Measurements from ENCODE around the gene TPGS1. TPM values are rescaled to one million over a fixed set of nuclear protein-coding genes. Genes with fewer than 3 reads are reported as not detected.
"Not testable (repeated sequence)": the region's sequence is repeated elsewhere in the genome, so short reads cannot be mapped to it uniquely, and the experiment has no call there.

The TPGS1 gene
- polyA plus RNA-seq, 10 donors = 3.2 to 11.4 (median 6.1) TPM

- peak in 1 of 3 donors; percentile 50 for DNase-seq
Observed at GRCh38 chr19:474126-475078, 32.9 kb upstream of the TPGS1 start.

DNA sequence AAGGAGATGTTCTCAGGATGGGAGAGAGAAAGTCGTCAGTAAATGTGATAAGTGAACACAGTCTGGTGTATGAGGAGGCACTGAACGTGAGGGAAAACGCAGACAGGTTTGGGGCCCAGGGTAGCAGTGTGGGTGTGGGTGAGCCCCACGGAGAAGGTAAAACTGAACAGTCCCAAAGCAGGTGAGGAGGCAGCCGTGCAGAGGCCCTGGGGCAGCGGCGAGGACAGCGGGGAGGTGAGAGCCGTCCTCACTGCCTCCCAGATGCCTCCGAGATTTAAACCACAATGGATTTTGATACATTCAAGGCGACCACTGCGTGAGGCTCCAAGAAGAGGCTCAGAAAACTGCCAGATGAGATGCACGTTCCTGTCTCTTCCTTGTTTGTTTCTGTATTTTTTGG, 31.9 kb upstream of the TPGS1 start:
- no peak for DNase-seq

DNA sequence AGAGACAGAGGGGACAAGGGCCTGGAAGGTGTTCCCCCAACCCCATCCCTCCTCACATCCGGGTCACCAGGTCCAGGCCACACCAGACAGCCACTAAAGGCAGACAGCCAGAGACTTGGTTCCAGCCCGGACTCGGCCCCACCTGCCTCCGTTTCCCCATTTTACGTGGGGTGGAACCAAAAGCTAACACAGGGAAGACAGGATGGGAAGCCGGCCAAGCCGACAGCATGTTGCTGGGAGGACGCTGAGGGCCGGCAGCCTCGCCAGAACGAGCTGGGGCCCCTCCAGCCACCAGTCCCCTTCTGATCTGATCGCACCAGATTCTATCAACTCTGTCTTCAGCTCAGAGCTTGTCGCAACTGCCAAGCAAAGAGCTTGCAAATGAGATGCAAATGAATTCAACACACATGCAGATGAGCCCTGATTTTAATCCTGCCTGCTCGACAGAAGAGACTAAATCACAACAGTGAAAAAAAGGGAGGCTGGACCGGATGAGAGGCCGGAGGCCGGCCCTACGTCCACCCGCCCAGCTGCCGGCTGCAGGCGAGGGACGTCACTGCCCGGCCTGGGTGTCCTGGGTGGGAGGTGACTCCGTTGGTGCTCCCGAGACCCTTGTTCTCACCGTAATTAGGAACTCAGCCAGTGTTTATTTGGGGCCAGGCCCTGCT, 28.9 kb upstream of the TPGS1 start:
- DNase-seq = peak in 1 of 3 donors; percentile 71

DNA sequence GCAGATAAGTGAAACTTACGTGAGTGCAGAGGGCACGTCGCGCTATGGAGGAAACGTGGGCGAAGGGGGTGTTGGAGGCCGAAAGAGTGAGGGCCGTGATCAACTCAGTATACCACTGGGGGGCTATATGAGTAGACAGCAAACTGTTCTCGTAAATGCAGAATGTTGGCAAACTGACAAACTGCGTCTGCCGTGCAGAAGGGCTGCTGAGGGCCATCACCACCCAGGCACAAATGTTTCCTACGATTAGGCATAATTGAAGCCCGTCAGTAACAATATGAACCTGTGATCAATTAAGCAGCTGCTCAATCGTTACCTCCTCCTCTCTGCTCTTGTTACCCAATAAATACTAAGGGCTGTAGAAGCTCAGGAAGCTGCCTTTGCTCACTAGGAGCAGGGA, 28.3 kb upstream of the TPGS1 start:
- DNase-seq = peak in 1 of 3 donors; percentile 53

GRCh38 chr19:480016-480855, 27.1 kb upstream of the TPGS1 start:
- peak; percentile 61 to 87 (median 86) for DNase-seq

DNA sequence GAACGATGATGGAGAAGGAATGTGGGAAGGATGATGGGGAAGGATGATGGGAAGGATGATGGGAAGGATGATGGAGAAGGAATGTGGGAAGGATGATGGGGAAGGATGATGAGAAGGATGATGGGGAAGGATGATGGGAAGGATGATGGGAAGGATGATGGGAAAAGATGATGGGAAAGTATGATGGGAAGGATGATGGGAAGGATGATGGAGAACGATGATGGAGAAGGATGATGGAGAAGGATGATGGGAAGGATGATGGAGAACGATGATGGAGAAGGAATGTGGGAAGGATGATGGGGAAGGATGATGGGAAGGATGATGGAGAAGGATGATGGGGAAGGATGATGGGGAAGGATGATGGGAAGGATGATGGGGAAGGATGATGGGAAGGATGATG, 26.2 kb upstream of the TPGS1 start:
- not testable (repeated sequence) for DNase-seq

DNA sequence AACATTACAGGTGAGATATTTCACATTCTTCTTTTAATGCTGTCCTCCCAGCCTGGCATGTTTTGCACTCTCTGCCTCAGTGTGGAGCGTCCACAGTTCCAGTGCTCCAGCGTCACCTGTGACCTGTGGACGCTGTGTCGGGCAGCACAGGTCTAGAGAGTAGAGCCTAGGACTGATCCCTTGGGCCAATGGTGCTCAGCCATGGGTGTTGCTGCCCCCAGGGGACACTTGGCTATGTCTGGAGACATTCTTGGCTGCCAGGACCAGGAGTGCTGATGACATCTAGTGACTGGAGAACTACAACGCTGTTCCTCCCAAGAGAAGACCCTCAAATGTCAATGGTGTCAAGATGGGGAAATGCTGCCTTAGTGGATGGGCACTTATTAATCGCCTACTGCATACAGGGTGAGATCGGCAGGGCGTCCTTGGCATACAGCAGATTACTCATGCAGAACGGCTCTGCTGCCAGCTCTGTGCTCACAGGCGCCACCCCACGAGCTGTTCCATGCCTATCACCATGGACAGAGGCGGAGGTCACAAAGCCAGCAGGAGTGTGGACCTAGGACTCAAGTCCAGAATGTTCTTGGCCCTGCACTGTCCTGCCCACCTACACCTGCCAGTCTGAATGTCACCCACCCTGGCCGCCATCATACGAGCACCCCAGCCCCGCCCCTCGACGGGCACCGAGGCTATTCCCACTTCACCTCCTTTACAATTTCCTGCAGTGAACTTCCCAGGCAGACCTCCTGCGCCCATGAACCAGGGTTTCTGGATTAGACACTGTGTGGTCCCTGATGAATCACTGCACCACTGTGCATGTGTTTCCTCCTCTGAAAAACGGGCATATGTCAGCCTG, 24.9 kb upstream of the TPGS1 start:
- DNase-seq = peak in 1 of 3 donors; percentile 3

GRCh38 chr19:483332-484072, 23.8 kb upstream of the TPGS1 start:
- DNase-seq = peak in 1 of 3 donors; percentile 0

DNA sequence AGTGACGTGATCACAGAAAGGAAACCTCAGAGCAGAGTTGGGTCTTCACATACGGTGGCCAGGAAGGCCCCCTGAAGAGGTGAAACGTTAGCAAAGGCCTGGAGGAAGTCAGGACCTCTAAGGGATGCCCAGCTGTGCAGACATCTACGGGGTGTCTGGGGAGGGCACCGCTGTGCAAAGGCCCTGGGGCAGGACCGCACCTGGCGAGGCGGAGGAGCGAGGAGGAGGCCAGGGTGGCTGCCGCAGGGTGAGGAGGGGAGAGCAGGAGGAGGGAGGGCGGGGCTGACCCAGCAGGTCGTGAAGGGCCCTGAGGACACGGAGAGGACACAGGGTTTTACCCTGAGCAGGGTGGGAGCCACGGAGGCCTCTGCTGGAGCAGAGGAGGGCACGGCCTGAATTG, 22.8 kb upstream of the TPGS1 start:
- peak in 1 of 3 donors; percentile 4 for DNase-seq

GRCh38 chr19:485077-485476, 22.2 kb upstream of the TPGS1 start:
- DNase-seq = peak in 1 of 3 donors; percentile 10

GRCh38 chr19:485583-486236, 21.6 kb upstream of the TPGS1 start:
- peak in 1 of 3 donors; percentile 64 for DNase-seq

GRCh38 chr19:488505-489417, 18.5 kb upstream of the TPGS1 start:
- peak; percentile 95 to 99 (median 96) for DNase-seq

- DNase-seq = peak in 1 of 3 donors; percentile 77
Observed at GRCh38 chr19:489418-490196, 17.7 kb upstream of the TPGS1 start.

DNA sequence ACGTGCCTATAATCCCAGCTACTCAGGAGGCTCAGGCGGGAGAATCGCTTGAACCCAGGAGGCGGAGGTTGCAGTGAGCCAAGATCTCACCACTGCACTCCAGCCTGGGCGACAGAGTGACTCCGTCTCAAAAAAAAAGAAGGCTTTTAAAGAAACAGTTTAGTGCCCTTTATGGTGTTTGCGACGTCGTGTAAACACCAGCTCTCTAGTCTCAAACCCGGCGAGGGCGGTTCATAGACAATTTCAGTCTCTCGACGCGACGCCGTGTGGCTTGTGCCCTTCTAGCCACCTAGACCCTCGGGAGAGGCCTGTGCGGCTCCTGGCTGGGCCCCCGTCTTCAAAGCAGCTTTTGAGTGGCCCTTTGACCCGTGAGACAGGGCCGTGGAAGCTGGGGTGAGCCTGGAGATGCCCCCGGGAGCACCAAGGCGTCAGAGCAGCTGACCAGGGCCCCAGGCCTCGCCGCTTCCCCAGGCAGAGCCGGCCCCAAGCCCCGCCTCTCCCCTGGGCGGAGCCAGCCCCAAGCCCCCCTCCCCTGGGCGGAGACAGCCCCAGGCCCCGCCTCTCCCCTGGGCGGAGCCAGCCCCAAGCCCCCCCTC, 16.1 kb upstream of the TPGS1 start:
- DNase-seq = no peak

GRCh38 chr19:492091-492531, 15.2 kb upstream of the TPGS1 start:
- DNase-seq = no peak

DNA sequence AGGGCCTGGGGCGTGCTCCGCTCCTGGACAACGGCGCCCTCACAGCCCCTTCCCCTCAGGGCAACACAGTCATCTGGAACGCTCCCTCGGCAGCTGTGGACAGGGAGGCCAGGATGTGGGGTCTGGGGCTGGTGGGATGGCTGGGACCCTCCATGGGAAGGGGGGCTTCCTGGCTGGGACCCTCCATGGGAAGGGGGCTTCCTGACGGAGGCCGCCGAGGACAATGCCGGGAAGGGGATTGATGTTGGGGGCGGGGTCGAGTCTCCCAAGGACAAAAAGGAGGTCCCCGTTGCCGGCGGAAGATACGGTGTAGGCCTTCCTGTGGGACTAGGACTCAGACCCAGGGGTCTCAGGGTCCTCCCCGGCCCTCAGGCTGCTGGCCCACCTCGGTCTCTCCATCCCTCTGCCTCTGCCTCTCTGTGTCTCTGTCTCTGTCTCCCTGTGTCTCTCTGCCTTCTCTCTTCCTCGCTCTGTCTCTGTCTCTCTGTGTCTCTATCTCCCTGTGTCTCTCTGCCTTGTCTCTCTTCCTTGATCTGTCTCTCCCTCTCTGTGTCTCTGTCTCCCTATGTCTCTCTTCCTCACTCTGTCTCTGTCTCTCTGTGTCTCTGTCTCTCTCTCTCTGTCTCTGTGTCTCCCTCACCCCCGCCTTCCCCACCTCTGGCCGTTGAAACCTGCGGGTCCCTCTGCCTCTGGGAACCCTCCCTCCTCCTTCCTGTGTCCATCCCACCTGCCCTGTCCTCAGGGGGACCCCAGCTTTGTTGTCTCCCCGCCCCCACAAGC, 13.7 kb upstream of the TPGS1 start:
- DNase-seq = peak in 1 of 3 donors; percentile 36
